Stomach smooth muscle (tissue), 2 donors: ENCODE results near the gene KCNE3.

Experiments used
- H3K27ac ChIP-seq: one replicate; pipeline ENCODE4 v1.7.0; 2013; ENCODE audit warnings: mild to moderate bottlenecking, low read length, inconsistent platforms
- H3K27me3 ChIP-seq, 2 donors: one replicate each; pipeline ENCODE4 v1.7.0; 2013; ENCODE audit warnings: low read length in 2 of 2; ENCODE audit not compliant: insufficient read depth in 2 of 2, control insufficient read depth in 1 of 2
- H3K36me3 ChIP-seq, 2 donors: one replicate each; pipeline ENCODE4 v1.7.0; 2013; ENCODE audit warnings: low read length in 2 of 2; ENCODE audit not compliant: control insufficient read depth in 2 of 2, insufficient read depth in 2 of 2
- H3K4me1 ChIP-seq: one replicate; pipeline ENCODE4 v1.7.0; 2013; ENCODE audit warnings: low read length; ENCODE audit not compliant: control insufficient read depth, insufficient read depth
- H3K4me3 ChIP-seq, 2 donors: one replicate each; pipeline ENCODE4 v1.7.0; 2013; ENCODE audit warnings: low read length in 2 of 2
- H3K9ac ChIP-seq, 2 donors: one replicate each; pipeline ENCODE4 v1.7.0; 2013; ENCODE audit warnings: low read length in 2 of 2, mild to moderate bottlenecking in 1 of 2
- H3K9me3 ChIP-seq, 2 donors: one replicate each; pipeline ENCODE4 v1.7.0; 2013; ENCODE audit warnings: low read length in 2 of 2; ENCODE audit not compliant: control insufficient read depth in 2 of 2
- donor health status: healthy.
- donor health status: Pancreatic carcinoma.

Gene KCNE3, protein sequence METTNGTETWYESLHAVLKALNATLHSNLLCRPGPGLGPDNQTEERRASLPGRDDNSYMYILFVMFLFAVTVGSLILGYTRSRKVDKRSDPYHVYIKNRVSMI

DNA sequence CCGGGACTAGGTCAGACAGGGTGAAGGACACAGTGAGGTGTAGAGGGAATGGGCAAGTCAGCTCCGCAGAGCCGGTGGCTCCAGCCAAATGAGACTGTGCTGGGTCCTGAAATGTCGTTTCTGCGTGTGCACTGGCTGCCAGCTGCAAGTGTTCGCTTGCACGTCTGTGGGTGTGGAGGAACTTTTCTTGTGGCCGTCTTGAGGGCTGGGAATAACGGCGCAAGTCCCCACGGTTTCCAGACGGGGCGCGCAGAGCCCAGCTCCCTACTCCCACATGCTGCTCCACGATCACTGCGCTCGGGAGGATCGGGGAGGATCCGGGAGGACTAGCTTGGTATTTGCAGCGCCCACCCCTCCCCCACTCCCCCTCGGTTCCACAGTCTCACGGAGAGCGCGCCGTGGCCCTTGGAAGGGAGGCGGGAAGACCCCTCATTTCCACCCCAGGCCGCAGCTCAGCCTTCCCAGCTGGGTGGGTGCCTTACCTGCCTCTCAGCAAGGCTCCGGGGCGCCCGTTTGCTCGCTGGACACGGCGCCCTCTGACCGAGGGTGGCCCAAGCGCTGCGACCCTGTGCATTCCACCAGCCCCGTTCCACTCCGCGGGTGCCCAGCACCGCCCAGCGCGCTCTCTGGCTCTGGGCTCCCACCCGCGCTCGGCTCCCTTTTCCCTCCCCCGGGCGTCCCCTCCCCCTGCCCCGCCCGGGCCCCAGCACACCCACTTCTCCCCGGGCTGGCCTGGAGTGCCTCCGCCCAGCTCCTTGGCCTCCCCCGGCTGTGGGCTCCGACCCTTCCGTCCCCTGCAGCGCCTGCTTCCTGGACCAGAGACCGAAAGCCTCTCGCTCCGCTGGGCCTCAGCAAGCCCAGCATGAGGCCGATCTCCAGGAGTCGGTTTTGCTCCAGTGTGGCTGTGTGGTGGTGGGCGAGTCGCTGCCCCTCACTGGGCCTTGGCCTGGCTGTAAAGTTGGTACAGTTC, at the start of gene KCNE3:
Gene KCNE3, minus strand, starts transcription at position 634 of the 970 bp plus-strand sequence. CDS start 9,986 bp downstream, outside the sequence.
- no peak within 1 kb of the TSS for H3K27ac ChIP-seq
- H3K9me3 ChIP-seq = no peaks in the 10 kb centered on the region
- H3K4me1 ChIP-seq = peaks cover 14% of the 10 kb centered on the region
- H3K36me3 ChIP-seq = no peaks in the 10 kb centered on the region
- H3K27me3 ChIP-seq = peaks cover 2 to 8% of the 10 kb centered on the region in 2 donors
- H3K9ac ChIP-seq = peak within 1 kb of the TSS in 1 of 2 donors; percentile 36
- peak within 1 kb of the TSS; percentile 56 to 77 for H3K4me3 ChIP-seq

- Histone ChIP-seq H3K9me3 (no peaks in the 10 kb centered on the region), H3K9ac (no peak overlapping the region), H3K4me1 (no peaks in the 10 kb centered on the region), H3K36me3 (no peaks in the 10 kb centered on the region), H3K27ac (no peak overlapping the region), H3K27me3 (peaks cover 0 to 2% of the 10 kb centered on the region in 2 donors), H3K4me3 (no peak overlapping the region)
These were observed 40.2 kb upstream of the KCNE3 start for GRCh38 chr11:74507582-74507981.

DNA sequence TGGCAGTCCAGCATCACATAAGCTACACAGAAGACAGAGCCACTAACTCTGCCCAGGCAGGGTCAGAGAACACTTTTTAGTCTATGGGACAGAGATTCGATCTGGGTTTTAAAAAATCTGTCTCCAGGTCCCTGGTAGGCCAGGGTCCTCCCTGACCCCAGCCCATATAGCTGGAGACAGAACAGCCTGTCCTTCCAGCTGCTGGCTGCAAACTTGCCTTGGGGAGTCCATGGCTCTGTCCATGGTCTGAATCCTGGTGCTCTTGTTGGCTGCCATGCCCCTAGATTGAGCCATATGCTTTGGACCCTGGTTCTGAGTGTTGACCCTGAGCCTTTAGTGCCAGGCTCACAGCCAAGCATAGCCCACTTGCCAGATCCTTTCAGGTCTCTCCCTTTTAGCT, 39.5 kb upstream of the KCNE3 start:
- H3K27ac ChIP-seq = no peak overlapping the region
- H3K9ac ChIP-seq = no peak overlapping the region
- no peaks in the 10 kb centered on the region for H3K9me3 ChIP-seq
- peaks cover 0 to 2% of the 10 kb centered on the region in 2 donors for H3K27me3 ChIP-seq
- no peaks in the 10 kb centered on the region for H3K36me3 ChIP-seq
- H3K4me1 ChIP-seq = no peaks in the 10 kb centered on the region
- no peak overlapping the region for H3K4me3 ChIP-seq

- no peaks in the 10 kb centered on the region for H3K36me3 ChIP-seq
- no peak overlapping the region for H3K9ac ChIP-seq
- no peaks in the 10 kb centered on the region for H3K27me3 ChIP-seq
- no peaks in the 10 kb centered on the region for H3K9me3 ChIP-seq
- H3K4me1 ChIP-seq = no peaks in the 10 kb centered on the region
- H3K4me3 ChIP-seq = no peak overlapping the region
- no peak overlapping the region for H3K27ac ChIP-seq
These were observed 38.6 kb upstream of the KCNE3 start for GRCh38 chr11:74505911-74506310.

DNA sequence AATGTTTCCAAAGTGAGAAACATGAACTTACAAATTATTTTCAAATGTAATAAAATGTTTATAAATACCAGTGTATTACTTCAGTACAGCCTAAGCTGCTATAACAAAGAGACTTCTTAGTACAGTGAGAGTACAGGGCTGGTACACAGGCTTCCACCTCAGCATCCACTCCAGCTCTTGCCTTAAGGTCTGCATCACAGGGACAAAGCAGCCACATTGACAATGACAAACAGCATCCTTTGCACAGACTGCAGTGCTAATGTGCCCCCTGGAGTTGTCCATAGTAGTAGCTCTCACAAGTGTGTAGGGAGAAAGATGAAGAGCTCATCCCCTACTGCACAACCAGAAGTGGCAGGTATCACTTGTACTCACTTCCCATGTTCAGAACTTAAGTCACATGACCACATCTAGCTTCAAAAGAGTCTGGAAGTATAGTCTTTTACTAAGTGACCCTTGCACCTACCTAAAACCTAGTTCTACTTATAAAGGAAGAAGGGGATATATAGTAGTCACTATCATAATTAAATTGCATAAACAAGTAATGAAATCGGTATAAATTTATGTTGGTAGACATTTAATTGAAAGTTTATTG, 36.8 kb upstream of the KCNE3 start:
- H3K36me3 ChIP-seq = no peaks in the 10 kb centered on the region

DNA sequence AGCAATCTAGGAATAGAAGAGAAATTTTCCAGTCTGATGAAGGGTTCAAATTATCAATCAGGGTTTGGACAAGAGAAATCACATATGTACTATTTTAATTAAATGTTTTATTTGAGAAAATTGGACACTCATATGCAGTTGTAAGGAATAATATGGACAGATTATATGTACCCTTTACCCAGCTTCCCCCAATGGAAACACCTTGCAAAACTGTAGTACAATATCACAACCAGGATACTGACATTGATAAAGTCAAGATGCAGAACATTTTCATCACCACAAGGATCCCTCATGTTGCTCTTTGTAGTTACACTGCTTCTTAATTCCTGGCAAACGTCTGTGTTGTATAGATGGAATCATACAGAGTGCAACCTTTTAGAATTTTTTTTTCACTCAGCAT, 27.6 kb upstream of the KCNE3 start:
- Histone ChIP-seq H3K27me3 (no peaks in the 10 kb centered on the region), H3K9me3 (no peaks in the 10 kb centered on the region), H3K36me3 (no peaks in the 10 kb centered on the region), H3K4me1 (peaks cover 4% of the 10 kb centered on the region), H3K9ac (no peak overlapping the region), H3K4me3 (no peak overlapping the region), H3K27ac (no peak overlapping the region)

More for the DNA sequence above, 36.8 kb upstream of the KCNE3 start:
- no peak overlapping the region for H3K4me3 ChIP-seq
- H3K9me3 ChIP-seq = no peaks in the 10 kb centered on the region
- no peaks in the 10 kb centered on the region for H3K27me3 ChIP-seq
- H3K27ac ChIP-seq = no peak overlapping the region
- H3K4me1 ChIP-seq = no peaks in the 10 kb centered on the region
- no peak overlapping the region for H3K9ac ChIP-seq

DNA sequence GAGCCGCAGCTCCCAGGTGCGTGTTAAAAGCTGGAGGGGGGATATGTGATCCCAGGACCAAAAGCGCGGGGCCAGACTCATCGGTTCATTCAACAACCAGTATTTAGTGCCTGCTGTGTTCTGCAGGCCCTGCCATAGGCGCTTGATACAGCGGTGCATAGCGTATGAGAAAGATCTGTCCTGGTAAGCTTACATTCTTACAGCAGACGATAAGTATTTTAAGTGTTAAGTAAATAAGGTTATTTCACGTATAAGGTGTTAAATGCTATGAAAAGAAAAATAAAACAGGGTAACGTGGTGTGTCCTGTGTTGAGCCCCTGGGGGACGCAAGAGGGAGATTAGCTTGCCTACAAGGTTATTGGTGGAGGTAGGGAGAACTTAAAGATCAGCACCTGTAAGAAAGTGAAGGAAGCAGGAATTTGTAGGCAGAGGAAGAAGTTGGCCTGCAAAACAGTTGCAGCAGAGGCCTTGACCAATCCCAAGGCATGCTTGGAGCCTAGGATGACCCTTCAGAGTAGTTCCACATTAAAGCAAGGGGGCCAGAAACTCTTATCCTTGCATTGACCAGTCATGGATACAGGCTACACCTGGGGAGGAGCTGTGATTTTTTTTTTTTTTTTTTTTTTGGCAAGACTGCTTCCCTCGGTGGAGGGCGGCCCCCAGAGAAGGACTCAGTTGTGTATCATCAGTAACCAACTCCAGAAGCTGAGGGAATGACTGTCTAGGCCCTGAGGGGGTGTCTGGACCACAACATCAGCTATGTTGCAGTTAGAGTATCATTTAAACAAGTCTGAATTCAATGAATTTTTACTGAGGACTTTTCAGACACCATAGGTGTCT, 26.7 kb upstream of the KCNE3 start:
- no peaks in the 10 kb centered on the region for H3K9me3 ChIP-seq
- H3K36me3 ChIP-seq = no peaks in the 10 kb centered on the region
- peak overlapping the region; percentile 94 for H3K27ac ChIP-seq
- peak overlapping the region; percentile 74 to 82 for H3K4me3 ChIP-seq
- no peaks in the 10 kb centered on the region for H3K27me3 ChIP-seq
- H3K9ac ChIP-seq = peak overlapping the region; percentile 85
- H3K4me1 ChIP-seq = peaks cover 4% of the 10 kb centered on the region

DNA sequence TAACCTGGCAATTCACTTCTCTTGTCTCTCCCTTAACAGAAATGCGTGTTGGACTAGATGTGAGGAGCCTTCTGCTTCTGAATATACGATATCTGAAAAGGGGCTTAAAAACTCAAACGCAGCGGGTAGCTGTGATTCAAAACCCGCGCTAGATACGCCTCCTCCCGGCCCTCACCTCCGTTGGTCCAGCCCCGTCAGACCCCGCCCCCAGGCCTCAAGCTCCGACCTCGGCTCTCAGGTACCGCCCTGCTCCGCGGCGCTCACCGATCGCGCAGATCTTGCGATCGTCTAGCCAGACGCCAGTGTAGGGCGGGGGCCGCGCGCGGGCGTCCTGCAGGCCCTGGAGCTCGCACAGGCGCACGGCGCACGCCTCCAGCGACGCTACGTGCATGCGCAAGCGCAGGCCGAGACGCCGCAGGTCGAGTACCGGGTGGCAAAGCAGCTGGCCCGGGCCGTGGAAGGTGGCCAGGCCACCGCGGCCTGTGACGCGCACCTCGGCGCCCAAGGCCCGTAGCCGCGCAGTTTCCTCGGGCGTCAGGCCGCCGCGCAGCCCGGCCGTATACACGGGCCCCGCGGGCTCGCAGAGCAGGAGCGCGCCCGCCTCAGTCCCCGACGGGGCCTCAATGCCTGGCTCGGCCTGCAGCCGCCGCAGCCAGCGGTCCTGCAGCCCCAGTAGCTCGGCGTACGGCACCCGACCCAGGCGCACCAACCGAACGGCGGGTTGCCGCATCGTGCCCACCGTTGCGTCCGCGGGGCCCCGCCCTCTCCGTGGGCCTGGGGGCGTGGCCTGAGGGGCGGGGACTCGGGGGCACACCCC, 25.8 kb upstream of the KCNE3 start, which contains the start of gene LIPT2:
Gene LIPT2, minus strand, starts transcription at position 751 of the 817 bp plus-strand sequence. Its CDS starts 21 bp downstream, at position 730.
- H3K27ac ChIP-seq = peak within 1 kb of the TSS; percentile 94
- H3K27me3 ChIP-seq = no peaks in the 10 kb centered on the region
- peaks cover 4% of the 10 kb centered on the region for H3K4me1 ChIP-seq
- H3K9ac ChIP-seq = peak within 1 kb of the TSS; percentile 85
- H3K36me3 ChIP-seq = no peaks in the 10 kb centered on the region
- H3K4me3 ChIP-seq = peak within 1 kb of the TSS; percentile 74 to 82
- H3K9me3 ChIP-seq = no peaks in the 10 kb centered on the region

DNA sequence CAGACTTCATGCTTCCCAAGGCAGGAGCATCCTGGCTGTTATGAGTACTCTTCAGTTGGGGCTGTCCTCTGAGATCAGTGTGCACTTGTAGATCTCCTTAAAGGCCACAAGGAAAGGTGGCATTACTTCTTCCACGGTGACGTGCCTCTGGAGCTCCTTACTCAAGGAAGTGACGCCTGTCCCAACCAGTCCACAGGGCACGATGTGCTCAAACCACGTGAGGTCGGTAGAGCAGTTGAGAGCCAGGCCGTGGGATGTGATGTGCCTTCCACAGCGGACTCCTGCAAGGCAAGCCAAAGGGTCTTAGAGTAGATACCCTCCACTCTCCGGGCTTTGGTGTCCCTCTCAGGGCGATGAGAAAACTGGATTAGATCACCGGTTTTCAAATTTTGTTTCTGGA, 24.7 kb upstream of the KCNE3 start:
- Histone ChIP-seq H3K4me3 (no peak overlapping the region), H3K9ac (no peak overlapping the region), H3K27me3 (no peaks in the 10 kb centered on the region), H3K36me3 (no peaks in the 10 kb centered on the region), H3K27ac (no peak overlapping the region), H3K4me1 (peaks cover 4% of the 10 kb centered on the region), H3K9me3 (no peaks in the 10 kb centered on the region)
